ENCODE results near the gene DIP2B. TPM values are rescaled to one million over a fixed set of nuclear protein-coding genes. Genes with fewer than 3 reads are reported as not detected.

Gene DIP2B
- polyA plus RNA-seq, 1 of the 3 experiments (the other 2 are of a cell fraction) = 6.6 TPM

GRCh38 chr12:50662116-50662510, 157.3 kb downstream of the DIP2B start:
- no peaks in the 10 kb centered on the region for H3F3A ChIP-seq (replicated peaks; ENCODE audit: insufficient read depth)
- no peak overlapping the region for H3K27ac ChIP-seq (ENCODE audit: low read depth in 2 of 2, low read length in 1 of 2)
- no peak overlapping the region for H2AFZ ChIP-seq (ENCODE audit: low read depth)
- H3K4me1 ChIP-seq (ENCODE audit: control insufficient read depth in 1 of 2, insufficient read depth in 2 of 2, low read depth in 1 of 2, low read length in 1 of 2) = peaks cover 0 to 7% of the 10 kb centered on the region in 2 experiments; a peak in 1 of 4 replicates
- no peak for DNase-seq
- POLR2A ChIA-PET = no interaction called here
- H3K9me2 ChIP-seq = no peaks in the 10 kb centered on the region
- no peaks in the 10 kb centered on the region for H4K20me1 ChIP-seq (ENCODE audit: insufficient read depth)
- CTCF ChIA-PET = interaction anchor here (1.0 to 2.4 kb wide), 3 partner anchors 16 to 157 kb away, joined by 3 to 8 read pairs (median 4); partner anchors contain the start of gene DIP2B
- no peaks in the 10 kb centered on the region for H3K27me3 ChIP-seq (ENCODE audit: insufficient read depth)
- 89% methylated on average over 1 of the region's 1 CpG for WGBS (ENCODE audit: low lambda C conversion rate)
- peaks cover 3 to 19% of the 10 kb centered on the region in 2 experiments for H3K36me3 ChIP-seq (replicated peaks in 1 of 2; ENCODE audit: control insufficient read depth in 1 of 2, insufficient read depth in 2 of 2, low read length in 1 of 2)
- H3K4me3 ChIP-seq (ENCODE audit: low read depth in 2 of 2, low read length in 1 of 2) = no peak overlapping the region
- TF ChIP-seq CHD2 (IDR thresholded peaks at IDR 0.05; ENCODE audit: low read length, partially characterized antibody) (no peak), NFIC (IDR thresholded peaks at IDR 0.05; ENCODE audit: borderline replicate concordance) (no peak), POLR2AphosphoS5 (IDR thresholded peaks at IDR 0.05; ENCODE audit: low read depth, low read length) (no peak), PBX3 (IDR thresholded peaks at IDR 0.05) (no peak), SMC3 (IDR thresholded peaks at IDR 0.05; ENCODE audit: low read depth, low read length) (no peak), FOXJ3 (CRISPR knock-in tag; IDR thresholded peaks at IDR 0.05) (no peak)
- H3K9ac ChIP-seq = no peak overlapping the region
- H3K4me2 ChIP-seq = no peak overlapping the region
- no peaks in the 10 kb centered on the region for H3K9me3 ChIP-seq
- H3K79me2 ChIP-seq (ENCODE audit: insufficient read depth) = no peaks in the 10 kb centered on the region

GRCh38 chr12:50665170-50665569, 160.4 kb downstream of the DIP2B start:
- Histone ChIP-seq H3K36me3 (replicated peaks in 1 of 2; ENCODE audit: control insufficient read depth in 1 of 2, insufficient read depth in 2 of 2, low read length in 1 of 2) (peaks cover 3 to 12% of the 10 kb centered on the region in 2 experiments), H3K9ac (no peak overlapping the region), H3K27me3 (ENCODE audit: insufficient read depth) (no peaks in the 10 kb centered on the region), H3K27ac (ENCODE audit: low read depth in 2 of 2, low read length in 1 of 2) (no peak overlapping the region), H3K79me2 (ENCODE audit: insufficient read depth) (no peaks in the 10 kb centered on the region), H3K9me3 (no peaks in the 10 kb centered on the region), H4K20me1 (ENCODE audit: insufficient read depth) (no peaks in the 10 kb centered on the region), H3K9me2 (no peaks in the 10 kb centered on the region), H3K4me1 (ENCODE audit: control insufficient read depth in 1 of 2, insufficient read depth in 2 of 2, low read depth in 1 of 2, low read length in 1 of 2) (peaks cover 0 to 7% of the 10 kb centered on the region in 2 experiments; a peak in 1 of 4 replicates), H3K4me2 (no peak overlapping the region), H2AFZ (ENCODE audit: low read depth) (no peak overlapping the region), H3K4me3 (ENCODE audit: low read depth in 2 of 2, low read length in 1 of 2) (no peak overlapping the region), H3F3A (replicated peaks; ENCODE audit: insufficient read depth) (no peaks in the 10 kb centered on the region)
- no peak for DNase-seq
- ChIA-PET CTCF (no interaction called here), POLR2A (no interaction called here)
- TF ChIP-seq USF1 (IDR thresholded peaks at IDR 0.05; ENCODE audit: borderline replicate concordance, low read depth) (no peak), NFIC (IDR thresholded peaks at IDR 0.05; ENCODE audit: borderline replicate concordance) (no peak), EP300 (IDR thresholded peaks at IDR 0.05; ENCODE audit: borderline replicate concordance in 1 of 2, low read depth in 1 of 2, low read length in 1 of 2) (no peak), SIN3A (IDR thresholded peaks at IDR 0.05; ENCODE audit: borderline replicate concordance, low read depth, low read length) (no peak), IRF3 (IDR thresholded peaks at IDR 0.05; ENCODE audit: low read depth, low read length) (no peak), JUND (IDR thresholded peaks at IDR 0.05) (no peak), GATA2 (CRISPR knock-in tag; IDR thresholded peaks at IDR 0.05) (no peak), MEF2A (IDR thresholded peaks at IDR 0.05; ENCODE audit: borderline replicate concordance, low read depth) (no peak), RCOR1 (IDR thresholded peaks at IDR 0.05; ENCODE audit: low read length) (no peak), USF2 (IDR thresholded peaks at IDR 0.05; ENCODE audit: borderline replicate concordance, low read depth, low read length) (no peak), RXRA (IDR thresholded peaks at IDR 0.05; ENCODE audit: borderline replicate concordance, low read depth) (no peak), POLR2AphosphoS5 (IDR thresholded peaks at IDR 0.05; ENCODE audit: low read depth, low read length) (no peak), GABPA (IDR thresholded peaks at IDR 0.05; ENCODE audit: low read depth) (no peak), FOSL2 (IDR thresholded peaks at IDR 0.05; ENCODE audit: borderline replicate concordance, low read depth) (no peak), TCF12 (IDR thresholded peaks at IDR 0.05) (no peak)
- WGBS (ENCODE audit: low lambda C conversion rate) = 93% methylated on average over 5 of the region's 5 CpGs
